AG04449 (cell line): Measurements from ENCODE around the gene HPN.
"Not testable (repeated sequence)": the region's sequence is repeated elsewhere in the genome, so short reads cannot be mapped to it uniquely, and the experiment has no call there.

ENCODE experiments used
- CTCF ChIA-PET: fragments of 350-600 bp; formaldehyde crosslinking; extraction: SDS; loops from one replicate; lab custom pipeline; 2021; ENCODE audit warnings: antibody characterized with exemption; lab: Yijun Ruan, JAX
- POLR2A ChIA-PET: fragments of 400-600, 350-600 bp; formaldehyde crosslinking; extraction: SDS; loops from one replicate; lab custom pipeline; 2020; ENCODE audit warnings: antibody characterized with exemption, inconsistent platforms; lab: Yijun Ruan, JAX
- DNase-seq: peaks from one replicate; pipeline ENCODE4 v3.0.0-alpha.2; 2010; ENCODE audit warnings: low read depth, low spot score
- H3K4me3 ChIP-seq: 2 replicates; pipeline ENCODE4 v1.5.1; 2011; ENCODE audit warnings: low read depth, mild to moderate bottlenecking, control low read depth, low read length
- CTCF ChIP-seq: IDR thresholded peaks from one replicate; pipeline ENCODE4 v1.5.1; 2011; ENCODE audit warnings: mild to moderate bottlenecking, moderate library complexity, low read length, control low read depth, inconsistent platforms; ENCODE audit not compliant: insufficient read depth; ENCODE audit errors: missing control alignments

Gene HPN

GRCh38 chr19:35099897-35100275 is 58.4 kb downstream of the HPN start:
- no peak for DNase-seq
- H3K4me3 ChIP-seq = no peak overlapping the region
- TF ChIP-seq CTCF = no peak
- CTCF ChIA-PET = interaction anchor here (1.1 to 4.1 kb wide), 8 partner anchors 9 to 56 kb away, joined by 3 to 29 read pairs (median 6); partner anchors contain the start of genes FXYD3 and LGI4
- POLR2A ChIA-PET = no interaction called here

- no peak overlapping the region for H3K4me3 ChIP-seq
- TF ChIP-seq CTCF = no peak
- DNase-seq = no peak
- ChIA-PET CTCF (interaction anchor here (0.6 to 4.1 kb wide), 8 partner anchors 10 to 56 kb away, joined by 3 to 29 read pairs (median 4); partner anchors contain the start of genes FXYD3 and LGI4), POLR2A (no interaction called here)
Measured at GRCh38 chr19:35100588-35101533, 59.3 kb downstream of the HPN start.

- POLR2A ChIA-PET, DNase-seq: not testable (repeated sequence)
- CTCF ChIA-PET = interaction anchor here (2.4 kb wide), 1 partner anchor 34 kb away, joined by 9 read pairs; the partner anchor contains the start of gene LGI4
Measured at GRCh38 chr19:35101949-35102348, 60.4 kb downstream of the HPN start.

GRCh38 chr19:35103614-35104013 is 62.1 kb downstream of the HPN start:
- DNase-seq, POLR2A ChIA-PET, H3K4me3 ChIP-seq, CTCF ChIA-PET: not testable (repeated sequence)

More at GRCh38 chr19:35101949-35102348, 60.4 kb downstream of the HPN start:
- H3K4me3 ChIP-seq = not testable (repeated sequence)

- TF ChIP-seq CTCF = no peak
- POLR2A ChIA-PET = no interaction called here
- DNase-seq = no peak
- no peak overlapping the region for H3K4me3 ChIP-seq
- CTCF ChIA-PET = interaction anchor here (1.2 kb wide), 1 partner anchor 10 kb away, joined by 3 read pairs; no protein-coding TSS in a partner anchor
Measured at GRCh38 chr19:35104361-35104760, 62.8 kb downstream of the HPN start.

GRCh38 chr19:35105047-35105410 is 63.5 kb downstream of the HPN start:
- POLR2A ChIA-PET = no interaction called here
- CTCF ChIA-PET = interaction anchor here (1.2 kb wide), 1 partner anchor 9 kb away, joined by 3 read pairs; no protein-coding TSS in a partner anchor
- TF ChIP-seq CTCF = no peak
- H3K4me3 ChIP-seq = no peak overlapping the region
- DNase-seq = no peak
